ENCODE measurements around the gene WBP2. TPM values are rescaled to one million over a fixed set of nuclear protein-coding genes. Genes with fewer than 3 reads are reported as not detected.
A peak's percentile ranks its signal among the peaks of the same experiment; 100 is the strongest.

The WBP2 gene
- total RNA-seq, 2 experiments from 2014 or later = 71.3 to 79.1 TPM

GRCh38 chr17:75826561-75827307 lies 28.4 kb downstream of the WBP2 start:
- H3K4me3 Mint-ChIP-seq = no peak overlapping the region
- ATAC-seq (no peak), DNase-seq (no peak)
- peaks cover 19% of the 10 kb centered on the region for H3K4me1 Mint-ChIP-seq
- peaks cover 18% of the 10 kb centered on the region for H3K36me3 Mint-ChIP-seq
- H3K27ac Mint-ChIP-seq = peak overlapping the region; percentile 65
- CTCF ChIA-PET = interaction anchor here (0.9 to 3.3 kb wide), 22 partner anchors 10 to 188 kb away, joined by 3 to 18 read pairs (median 4); partner anchors contain the start of genes GALK1, TRIM65, UNC13D and UNK
- no peaks in the 10 kb centered on the region for H3K9me3 Mint-ChIP-seq (ENCODE audit: low read depth)
- H3K27me3 Mint-ChIP-seq = no peaks in the 10 kb centered on the region

DNA sequence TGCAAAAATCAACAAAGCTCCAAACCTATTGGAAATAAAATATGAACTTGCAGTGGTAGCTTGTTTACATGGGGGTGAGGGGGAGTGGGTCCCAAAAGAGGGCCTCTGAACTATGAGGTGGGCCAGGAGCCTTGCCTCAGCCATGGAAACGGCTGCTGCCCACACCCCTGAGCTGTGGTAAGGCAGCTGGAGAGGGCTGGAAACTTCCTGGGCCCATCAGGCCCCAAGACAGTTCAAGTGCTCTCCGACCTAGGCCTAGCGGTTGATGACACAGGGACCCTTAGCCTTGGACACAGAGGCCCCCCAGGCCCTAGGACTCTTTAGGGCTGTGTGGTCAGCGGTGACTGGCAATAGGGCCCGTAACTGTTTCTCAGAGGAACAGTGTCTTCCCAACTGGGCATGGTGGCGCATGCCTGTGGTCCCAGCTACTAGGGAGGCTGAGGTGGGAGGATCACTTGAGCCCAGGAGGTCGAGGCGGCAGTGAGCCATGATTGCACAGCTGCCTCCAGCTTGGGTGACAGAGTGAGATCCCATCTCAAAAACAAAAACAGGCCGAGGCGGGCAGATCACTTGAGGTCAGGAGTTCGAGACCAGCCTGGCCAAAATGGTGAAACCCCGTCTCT lies 29.3 kb downstream of the WBP2 start:
- Mint-ChIP-seq H3K4me3 (no peak overlapping the region), H3K9me3 (ENCODE audit: low read depth) (no peaks in the 10 kb centered on the region), H3K36me3 (peaks cover 16% of the 10 kb centered on the region), H3K27me3 (no peaks in the 10 kb centered on the region), H3K4me1 (peaks cover 21% of the 10 kb centered on the region), H3K27ac (no peak overlapping the region)
- DNase-seq (no peak), ATAC-seq (no peak)
- CTCF ChIA-PET = interaction anchor here (0.8 to 3.3 kb wide), 12 partner anchors 9 to 189 kb away, joined by 3 to 18 read pairs (median 6); partner anchors contain the start of genes UNC13D and UNK

- Mint-ChIP-seq H3K36me3 (peaks cover 12% of the 10 kb centered on the region), H3K27me3 (no peaks in the 10 kb centered on the region), H3K4me3 (no peak overlapping the region)
Measured at GRCh38 chr17:75825149-75825552, 30.0 kb downstream of the WBP2 start.

DNA sequence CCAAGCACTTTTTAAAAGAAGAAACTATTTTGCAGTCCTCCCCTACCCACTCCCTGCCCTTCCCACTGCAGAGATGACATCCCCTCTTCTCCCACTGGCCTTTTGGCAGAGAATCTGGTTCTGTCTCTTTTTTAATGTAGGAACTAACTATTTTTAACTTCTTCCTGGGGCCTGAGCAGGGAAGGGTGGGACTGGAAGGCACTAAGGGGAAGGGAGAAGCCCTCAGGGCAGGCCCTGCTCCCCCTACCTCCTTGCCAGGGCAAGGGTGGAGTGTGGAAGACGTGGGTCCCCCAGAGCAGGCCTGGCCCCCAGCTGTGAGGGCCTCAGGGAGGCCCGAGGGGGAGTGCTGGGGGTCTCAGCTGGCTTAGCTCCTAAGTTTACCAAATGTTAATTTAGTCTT lies 30.5 kb downstream of the WBP2 start:
- CTCF ChIA-PET = interaction anchor here (1.2 to 2.7 kb wide), 3 partner anchors 8 to 61 kb away, joined by 3 to 10 read pairs (median 4); no protein-coding TSS in a partner anchor
- Mint-ChIP-seq H3K36me3 (peaks cover 7% of the 10 kb centered on the region), H3K4me1 (peaks cover 20% of the 10 kb centered on the region), H3K4me3 (no peak overlapping the region), H3K27me3 (no peaks in the 10 kb centered on the region), H3K27ac (peak overlapping the region; percentile 52), H3K9me3 (ENCODE audit: low read depth) (no peaks in the 10 kb centered on the region)
- no peak for ATAC-seq
- no peak for DNase-seq

More at GRCh38 chr17:75825149-75825552, 30.0 kb downstream of the WBP2 start:
- Mint-ChIP-seq H3K4me1 (peaks cover 20% of the 10 kb centered on the region), H3K27ac (no peak overlapping the region), H3K9me3 (ENCODE audit: low read depth) (no peaks in the 10 kb centered on the region)
- DNase-seq (no peak), ATAC-seq (no peak)
- CTCF ChIA-PET = interaction anchor here (0.8 to 2.7 kb wide), 8 partner anchors 8 to 77 kb away, joined by 3 to 14 read pairs (median 4); a partner anchor contains a TSS

DNA sequence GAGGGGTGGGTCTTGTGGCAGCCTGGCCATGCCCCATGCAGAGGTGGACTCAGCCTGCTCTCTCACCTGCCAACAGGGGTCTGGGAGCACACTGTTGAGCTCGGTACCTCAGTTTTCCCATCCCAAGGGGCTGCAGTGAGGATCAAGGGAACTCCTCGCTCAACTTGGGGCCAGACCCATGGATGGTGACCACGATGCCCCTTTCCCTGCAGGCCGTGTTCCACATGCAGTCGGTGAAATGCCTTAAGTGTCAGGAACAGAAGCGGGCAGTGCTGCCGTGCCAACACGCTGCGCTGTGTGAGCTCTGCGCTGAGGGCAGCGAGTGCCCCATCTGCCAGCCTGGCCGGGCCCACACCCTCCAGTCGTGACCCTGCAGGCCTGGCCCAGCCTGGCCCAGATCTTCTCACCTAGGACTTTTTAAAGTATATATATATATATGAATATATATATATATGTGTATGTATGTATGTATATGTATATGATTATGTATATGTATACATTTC lies 31.0 kb downstream of the WBP2 start:
- peaks cover 20% of the 10 kb centered on the region for H3K4me1 Mint-ChIP-seq
- H3K36me3 Mint-ChIP-seq = peaks cover 8% of the 10 kb centered on the region
- no peaks in the 10 kb centered on the region for H3K27me3 Mint-ChIP-seq
- H3K27ac Mint-ChIP-seq = no peak overlapping the region
- DNase-seq = no peak
- CTCF ChIA-PET = interaction anchor here (1.2 to 1.7 kb wide), 3 partner anchors 42 to 191 kb away, joined by 3 to 4 read pairs (median 3); partner anchors contain the start of gene SMIM5
- no peaks in the 10 kb centered on the region for H3K9me3 Mint-ChIP-seq (ENCODE audit: low read depth)
- H3K4me3 Mint-ChIP-seq = no peak overlapping the region
- no peak for ATAC-seq

GRCh38 chr17:75823257-75824041 lies 31.7 kb downstream of the WBP2 start:
- H3K27ac Mint-ChIP-seq = no peak overlapping the region
- no peaks in the 10 kb centered on the region for H3K27me3 Mint-ChIP-seq
- CTCF ChIA-PET = interaction anchor here (1.0 to 2.7 kb wide), 5 partner anchors 9 to 190 kb away, joined by 3 to 12 read pairs (median 3); partner anchors contain the start of genes GALK1 and SMIM5
- peaks cover 20% of the 10 kb centered on the region for H3K4me1 Mint-ChIP-seq
- DNase-seq (no peak), ATAC-seq (no peak)
- no peak overlapping the region for H3K4me3 Mint-ChIP-seq
- H3K36me3 Mint-ChIP-seq = peaks cover 12% of the 10 kb centered on the region
- H3K9me3 Mint-ChIP-seq (ENCODE audit: low read depth) = no peaks in the 10 kb centered on the region

DNA sequence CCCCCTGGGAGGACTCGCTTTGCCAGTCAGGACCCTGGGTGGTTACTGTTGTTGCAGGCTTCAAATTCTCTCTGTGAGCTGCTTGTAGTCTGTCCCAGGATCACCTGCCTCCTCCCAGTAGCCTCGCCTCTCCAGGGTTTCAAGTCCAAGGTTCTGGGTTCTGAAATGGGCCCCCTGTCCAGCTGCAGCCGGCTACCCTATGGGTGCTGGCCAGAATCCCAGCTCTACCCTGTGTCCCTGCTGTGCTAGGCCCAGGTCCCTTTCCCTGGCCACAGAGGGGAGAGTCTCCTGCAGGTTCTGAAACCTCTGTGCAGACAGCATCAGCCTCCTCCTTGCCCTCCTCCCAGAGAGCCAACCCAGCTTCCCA lies 32.4 kb downstream of the WBP2 start:
- CTCF ChIA-PET = interaction anchor here (1.0 to 2.7 kb wide), 5 partner anchors 9 to 189 kb away, joined by 3 to 12 read pairs (median 3); partner anchors contain the start of genes GALK1 and SMIM5
- no peak overlapping the region for H3K4me3 Mint-ChIP-seq
- H3K9me3 Mint-ChIP-seq (ENCODE audit: low read depth) = no peaks in the 10 kb centered on the region
- H3K27me3 Mint-ChIP-seq = no peaks in the 10 kb centered on the region
- no peak overlapping the region for H3K27ac Mint-ChIP-seq
- ATAC-seq (no peak), DNase-seq (no peak)
- H3K4me1 Mint-ChIP-seq = peaks cover 14% of the 10 kb centered on the region
- H3K36me3 Mint-ChIP-seq = peaks cover 9% of the 10 kb centered on the region

DNA sequence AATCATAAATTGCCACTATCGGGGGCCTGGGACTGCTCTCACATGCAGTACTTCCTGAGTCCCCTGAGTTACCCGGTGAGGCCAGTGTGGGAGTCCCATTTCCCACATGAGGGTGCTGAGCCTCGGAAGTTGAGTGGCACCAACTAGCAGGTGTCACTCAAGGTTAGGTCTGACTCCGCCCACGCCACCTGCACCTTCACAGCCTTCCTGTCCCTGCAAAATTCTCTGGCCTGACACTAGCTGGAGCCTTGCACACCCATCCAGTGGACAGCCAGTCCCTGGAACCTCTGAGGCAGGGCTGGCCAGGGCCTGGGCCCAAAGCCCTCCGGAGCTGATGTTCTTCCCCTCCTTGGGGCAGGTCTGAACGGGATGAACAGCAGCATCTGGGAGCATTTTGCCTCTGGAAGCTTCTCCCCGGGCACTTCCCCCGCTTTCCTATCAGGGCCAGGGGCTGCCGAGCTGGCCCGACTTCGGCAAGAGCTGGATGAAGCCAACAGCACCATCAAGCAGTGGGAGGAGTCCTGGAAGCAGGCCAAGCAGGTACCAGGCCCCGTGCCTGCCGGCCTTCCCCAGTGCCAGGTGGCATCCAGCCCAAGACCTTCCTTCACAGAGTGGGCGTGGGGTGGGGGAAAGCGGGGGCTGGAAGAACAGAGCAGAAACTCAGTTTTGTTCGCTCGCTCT lies 32.9 kb downstream of the WBP2 start:
- CTCF ChIA-PET = interaction anchor here (1.0 to 2.7 kb wide), 4 partner anchors 10 to 68 kb away, joined by 3 to 12 read pairs (median 3); partner anchors contain the start of gene GALK1
- Mint-ChIP-seq H3K4me3 (no peak overlapping the region), H3K27me3 (no peaks in the 10 kb centered on the region), H3K9me3 (ENCODE audit: low read depth) (no peaks in the 10 kb centered on the region), H3K4me1 (peaks cover 14% of the 10 kb centered on the region), H3K36me3 (peaks cover 9% of the 10 kb centered on the region), H3K27ac (peak overlapping the region; percentile 29)
- ATAC-seq = no peak
- no peak for DNase-seq

DNA sequence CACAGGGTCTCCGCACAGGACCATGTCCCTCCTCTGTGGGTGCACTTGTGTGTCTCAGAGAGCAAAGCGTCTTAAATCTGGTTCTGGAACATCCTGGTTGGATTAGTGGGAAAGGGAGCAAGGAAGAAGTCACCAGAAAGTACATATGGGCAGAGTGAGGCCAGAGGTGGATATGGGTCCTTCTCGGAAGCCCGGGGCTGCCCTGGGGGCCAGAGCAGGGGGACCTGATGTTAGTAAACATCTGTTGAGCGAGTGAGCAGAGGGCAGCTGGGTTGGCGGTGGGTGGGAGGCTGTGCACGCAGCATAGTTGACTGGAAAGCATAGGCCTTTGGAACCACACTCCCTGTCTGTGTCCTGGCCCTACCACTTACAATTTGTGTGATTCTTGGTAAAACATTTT lies 33.6 kb downstream of the WBP2 start:
- Mint-ChIP-seq H3K36me3 (peaks cover 7% of the 10 kb centered on the region), H3K9me3 (ENCODE audit: low read depth) (no peaks in the 10 kb centered on the region), H3K4me3 (no peak overlapping the region), H3K27ac (peak overlapping the region; percentile 29), H3K27me3 (no peaks in the 10 kb centered on the region), H3K4me1 (peaks cover 12% of the 10 kb centered on the region)
- no peak for DNase-seq
- no peak for ATAC-seq
- CTCF ChIA-PET = interaction anchor here (1.1 to 2.7 kb wide), 2 partner anchors 24 to 56 kb away, joined by 3 to 12 read pairs; partner anchors contain the start of gene GALK1

- H3K4me1 Mint-ChIP-seq = peaks cover 12% of the 10 kb centered on the region
- H3K9me3 Mint-ChIP-seq (ENCODE audit: low read depth) = no peaks in the 10 kb centered on the region
- DNase-seq (no peak), ATAC-seq (no peak)
- H3K27me3 Mint-ChIP-seq = no peaks in the 10 kb centered on the region
- H3K27ac Mint-ChIP-seq = no peak overlapping the region
- peaks cover 7% of the 10 kb centered on the region for H3K36me3 Mint-ChIP-seq
- CTCF ChIA-PET = interaction anchor here (1.1 to 2.7 kb wide), 3 partner anchors 25 to 55 kb away, joined by 3 to 12 read pairs (median 3); partner anchors contain the start of gene GALK1
- no peak overlapping the region for H3K4me3 Mint-ChIP-seq
Measured at GRCh38 chr17:75820094-75821080, 34.7 kb downstream of the WBP2 start.

DNA sequence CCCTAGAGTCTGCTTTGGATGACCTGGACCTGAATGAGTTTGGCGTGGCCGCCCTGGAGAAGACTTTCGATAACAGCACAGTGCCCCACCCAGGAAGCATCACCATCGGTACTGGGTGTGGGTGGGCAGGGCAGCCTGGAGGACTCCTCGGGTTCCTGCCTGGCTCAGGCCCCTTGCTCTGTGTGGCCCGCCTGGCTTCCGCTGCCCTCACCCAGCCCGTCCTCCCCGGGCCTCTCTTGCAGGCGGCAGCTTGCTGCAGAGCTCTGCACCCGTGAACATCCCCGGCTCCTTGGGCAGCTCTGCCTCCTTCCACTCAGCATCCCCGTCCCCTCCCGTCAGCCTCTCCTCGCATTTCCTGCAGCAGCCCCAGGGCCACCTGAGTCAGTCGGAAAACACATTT lies 35.5 kb downstream of the WBP2 start:
- Mint-ChIP-seq H3K4me1 (peaks cover 12% of the 10 kb centered on the region), H3K36me3 (peaks cover 7% of the 10 kb centered on the region), H3K27ac (peak overlapping the region; percentile 14), H3K4me3 (no peak overlapping the region), H3K9me3 (ENCODE audit: low read depth) (no peaks in the 10 kb centered on the region), H3K27me3 (no peaks in the 10 kb centered on the region)
- DNase-seq (no peak), ATAC-seq (no peak)
- CTCF ChIA-PET = interaction anchor here (1.4 kb wide), 1 partner anchor 33 kb away, joined by 3 read pairs; no protein-coding TSS in a partner anchor
